Esophagus squamous epithelium (tissue), 5 donors: ENCODE measurements around the gene SPZ1. TPM values are rescaled to one million over a fixed set of nuclear protein-coding genes. Genes with fewer than 3 reads are reported as not detected.

ENCODE experiments used
- DNase-seq: peaks from one replicate; lab custom pipeline; 2025; lab: John Stamatoyannopoulos, UW
- H3K27ac ChIP-seq, 4 donors: fragments of 200-600 bp; sonication (generic); one replicate each; pipeline ENCODE4 v1.5.1; 2016 to 2019; ENCODE audit warnings: mild to moderate bottlenecking in 1 of 4
- H3K27me3 ChIP-seq, 4 donors: fragments of 200-600 bp; sonication (generic); 1 replicate in 3 of 4; 2 replicates in 1 of 4; pipeline versions ENCODE4 v1.5.1 to v1.6.0; 2017 to 2021; ENCODE audit warnings: antibody characterized with exemption in 1 of 4
- H3K36me3 ChIP-seq, 3 donors: fragments of 200-600 bp; sonication (generic); one replicate each; pipeline ENCODE4 v1.5.1; 2016 to 2019
- H3K4me1 ChIP-seq, 3 donors: fragments of 200-600 bp; sonication (generic); one replicate each; pipeline ENCODE4 v1.5.1; 2017 to 2019
- H3K4me3 ChIP-seq, 4 donors: fragments of 200-600 bp; sonication (generic); 1 replicate in 3 of 4; 2 replicates in 1 of 4; pipeline ENCODE4 v1.5.1; 2016 to 2019; ENCODE audit warnings: mild to moderate bottlenecking in 2 of 4, moderate library complexity in 1 of 4
- H3K9me3 ChIP-seq, 3 donors: fragments of 200-600 bp; sonication (generic); one replicate each; pipeline ENCODE4 v1.5.1; 2016 to 2019
- CTCF ChIP-seq, 6 experiments: fragments of 450-650 bp in 4 of 6; fragments of 200-600 bp in 2 of 6; sonication (generic) in 2 of 6; IDR thresholded peaks; one replicate each; pipeline ENCODE4 v1.5.1; 2016 to 2019; ENCODE audit warnings: antibody characterized with exemption in 6 of 6, mild to moderate bottlenecking in 4 of 6, moderate library complexity in 4 of 6
- POLR2A ChIP-seq, 4 donors: fragments of 450-650 bp; IDR thresholded peaks; one replicate each; pipeline ENCODE4 v1.6.1; 2017; ENCODE audit warnings: antibody characterized with exemption in 4 of 4, mild to moderate bottlenecking in 4 of 4, moderate library complexity in 3 of 4
- WGBS, 2 donors: methylation state at CpG; one replicate each; pipeline ENCODE4 v1.1.5; 2018; 5-methylcytosine and 5-hydroxymethylcytosine counted together
- intact Hi-C: fragments of 100-400 bp; cut with DNase I; formaldehyde crosslinking; loops from one replicate; pipeline ENCODE4 v1.15.0; 2022
- small RNA-seq, 4 donors: library from RNA; depleted of rRNA; stranded (forward); fragments of <200 nt; gene quantifications; one replicate each; pipeline ENCODE3, GENCODE V24; 2016
- total RNA-seq, 4 donors: library from RNA; depleted of rRNA; stranded (reverse); fragments of >200 nt; gene quantifications; one replicate each; pipeline ENCODE4 v1.1.0, GENCODE V29; 2016
- donor health status: DM: yes; HTN: yes; CAD: no.

The SPZ1 gene
- total RNA-seq, 4 donors from 2014 or later = not detected

GRCh38 chr5:80368661-80369480 lies 49.1 kb downstream of the SPZ1 start:
- intact Hi-C loops = no loop called here
- Histone ChIP-seq H3K9me3 (no peaks in the 10 kb centered on the region), H3K27ac (no peak overlapping the region), H3K36me3 (no peaks in the 10 kb centered on the region), H3K27me3 (peaks cover 0 to 2% (median 0%) of the 10 kb centered on the region in 4 donors), H3K4me1 (no peaks in the 10 kb centered on the region), H3K4me3 (no peak overlapping the region)
- TF ChIP-seq POLR2A (IDR thresholded peaks at IDR 0.05) (no peak), CTCF (IDR thresholded peaks at IDR 0.05) (no peak)
- no peak for DNase-seq
- 66 to 73% methylated on average over 4 of the region's 4 CpGs for WGBS, 2 donors

- 72% methylated on average over 8 of the region's 8 CpGs for WGBS, 2 donors
- Histone ChIP-seq H3K4me1 (no peaks in the 10 kb centered on the region), H3K4me3 (no peak overlapping the region), H3K36me3 (no peaks in the 10 kb centered on the region), H3K27ac (no peak overlapping the region), H3K27me3 (peaks cover 0 to 2% (median 0%) of the 10 kb centered on the region in 4 donors), H3K9me3 (no peaks in the 10 kb centered on the region)
- intact Hi-C loops = no loop called here
- no peak for DNase-seq
- TF ChIP-seq POLR2A (IDR thresholded peaks at IDR 0.05) (no peak), CTCF (IDR thresholded peaks at IDR 0.05) (no peak)
Observed at GRCh38 chr5:80369521-80369920, 49.7 kb downstream of the SPZ1 start.

GRCh38 chr5:80370390-80370789 lies 50.6 kb downstream of the SPZ1 start:
- DNase-seq = no peak
- intact Hi-C loops = no loop called here
- no peaks in the 10 kb centered on the region for H3K4me1 ChIP-seq
- TF ChIP-seq POLR2A (IDR thresholded peaks at IDR 0.05) = no peak
- TF ChIP-seq CTCF (IDR thresholded peaks at IDR 0.05) = no peak
- H3K9me3 ChIP-seq = no peaks in the 10 kb centered on the region
- WGBS, 2 donors = 46 to 54% methylated on average over 1 of the region's 1 CpG
- no peak overlapping the region for H3K27ac ChIP-seq
- no peak overlapping the region for H3K4me3 ChIP-seq
- H3K27me3 ChIP-seq = peaks cover 0 to 2% (median 0%) of the 10 kb centered on the region in 4 donors
- H3K36me3 ChIP-seq = no peaks in the 10 kb centered on the region

Small RNAs within 50 kb of the gene (small RNA-seq; reads per million reads assigned to genes)
- 0 reads per million in 4 donors for gene AC026410.2
- gene RF00322 = 0 reads per million in 4 donors
- 0 to 0.95 (median 0.11) reads per million in 4 donors for gene RNU6-211P

Other genes starting within 250 kb of the SPZ1 start
- 10 to 100 TPM; 33.9 to 65.3 (median 44.6) TPM for gene SERINC5, start 64.0 kb upstream of the SPZ1 start, total RNA-seq
- gene ZFYVE16, start 88.1 kb downstream of the SPZ1 start, total RNA-seq = 10 to 100 TPM; 12.5 to 27.5 (median 18.2) TPM
- gene FAM151B, start 168.1 kb downstream of the SPZ1 start, total RNA-seq = 1 to 10 TPM in 1 of 4 donors, under 1 TPM in 3; 0.38 to 3.6 (median 0.84) TPM